Ishikawa (cell line): ENCODE data around the gene SNTA1.

Experiments
- CEBPB ChIP-seq: IDR thresholded peaks from 2 replicates; pipeline ENCODE4 v1.6.1; 2012
- CREB1 ChIP-seq: IDR thresholded peaks from 2 replicates; pipeline ENCODE4 v1.6.1; 2012; ENCODE audit warnings: low read depth
- EGR1 ChIP-seq: IDR thresholded peaks from 2 replicates; pipeline ENCODE4 v1.6.1; 2012
- EP300 ChIP-seq: IDR thresholded peaks from 2 replicates; pipeline ENCODE4 v1.6.1; 2012; ENCODE audit warnings: borderline replicate concordance
- FOXM1 ChIP-seq: IDR thresholded peaks from 2 replicates; pipeline ENCODE4 v1.6.1; 2012; ENCODE audit warnings: low read depth, borderline replicate concordance
- NFIC ChIP-seq: IDR thresholded peaks from 2 replicates; pipeline ENCODE4 v1.6.1; 2012
- RAD21 ChIP-seq: IDR thresholded peaks from 2 replicates; pipeline ENCODE4 v1.6.1; 2012; ENCODE audit warnings: low read depth
- TAF1 ChIP-seq: IDR thresholded peaks from 2 replicates; pipeline ENCODE4 v1.6.1; 2012; ENCODE audit warnings: low read depth, mild to moderate bottlenecking
- TCF12 ChIP-seq: IDR thresholded peaks from 2 replicates; pipeline ENCODE4 v1.6.1; 2012; ENCODE audit warnings: low read depth
- TEAD4 ChIP-seq: IDR thresholded peaks from 2 replicates; pipeline ENCODE4 v1.6.1; 2012
- YY1 ChIP-seq: IDR thresholded peaks from 2 replicates; pipeline ENCODE4 v1.6.1; 2012; ENCODE audit warnings: low read depth
- ZBTB7A ChIP-seq: IDR thresholded peaks from 2 replicates; pipeline ENCODE4 v1.6.1; 2012; ENCODE audit warnings: low read depth
- TF ChIP-seq, protein P1 (sequence below): IDR thresholded peaks from 2 replicates; pipeline ENCODE4 v1.6.1; 2012
- TF ChIP-seq, protein P2 (sequence below): IDR thresholded peaks from 2 replicates; pipeline ENCODE4 v1.6.1; 2012
- TF ChIP-seq, protein P3 (sequence below): IDR thresholded peaks from 2 replicates; pipeline ENCODE4 v1.6.1; 2012; ENCODE audit warnings: low read depth, mild to moderate bottlenecking

SNTA1 gene

DNA sequence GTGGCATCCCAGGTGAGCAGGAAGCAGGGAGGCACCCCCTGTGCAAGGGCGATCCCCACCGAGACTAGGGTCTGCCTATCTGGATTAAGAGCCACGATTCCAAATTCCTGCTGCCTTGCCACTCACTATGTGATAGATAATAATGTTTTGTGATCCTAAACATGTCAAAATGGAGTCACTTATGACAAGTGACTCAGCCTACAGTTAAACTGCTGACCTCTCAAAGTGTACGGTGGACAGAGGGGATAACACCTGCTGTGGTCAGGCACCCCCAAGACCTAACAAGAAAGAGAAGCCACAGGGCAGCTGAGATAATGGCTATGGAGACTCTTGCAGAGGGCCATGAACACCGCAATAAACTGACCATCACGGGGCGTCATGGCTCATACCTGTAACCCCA lies 16.0 kb upstream of the SNTA1 start:
- TF ChIP-seq, protein P1, sequence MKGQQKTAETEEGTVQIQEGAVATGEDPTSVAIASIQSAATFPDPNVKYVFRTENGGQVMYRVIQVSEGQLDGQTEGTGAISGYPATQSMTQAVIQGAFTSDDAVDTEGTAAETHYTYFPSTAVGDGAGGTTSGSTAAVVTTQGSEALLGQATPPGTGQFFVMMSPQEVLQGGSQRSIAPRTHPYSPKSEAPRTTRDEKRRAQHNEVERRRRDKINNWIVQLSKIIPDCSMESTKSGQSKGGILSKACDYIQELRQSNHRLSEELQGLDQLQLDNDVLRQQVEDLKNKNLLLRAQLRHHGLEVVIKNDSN, result no peak
- no peak for TF ChIP-seq CREB1
- TF ChIP-seq TAF1, result no peak
- no peak for TF ChIP-seq ZBTB7A
- TF ChIP-seq YY1, result no peak
- no peak for TF ChIP-seq TEAD4
- no peak for TF ChIP-seq EP300
- no peak for TF ChIP-seq EGR1
- TF ChIP-seq, protein P2, sequence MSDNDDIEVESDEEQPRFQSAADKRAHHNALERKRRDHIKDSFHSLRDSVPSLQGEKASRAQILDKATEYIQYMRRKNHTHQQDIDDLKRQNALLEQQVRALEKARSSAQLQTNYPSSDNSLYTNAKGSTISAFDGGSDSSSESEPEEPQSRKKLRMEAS, result no peak
- TF ChIP-seq, protein P3, sequence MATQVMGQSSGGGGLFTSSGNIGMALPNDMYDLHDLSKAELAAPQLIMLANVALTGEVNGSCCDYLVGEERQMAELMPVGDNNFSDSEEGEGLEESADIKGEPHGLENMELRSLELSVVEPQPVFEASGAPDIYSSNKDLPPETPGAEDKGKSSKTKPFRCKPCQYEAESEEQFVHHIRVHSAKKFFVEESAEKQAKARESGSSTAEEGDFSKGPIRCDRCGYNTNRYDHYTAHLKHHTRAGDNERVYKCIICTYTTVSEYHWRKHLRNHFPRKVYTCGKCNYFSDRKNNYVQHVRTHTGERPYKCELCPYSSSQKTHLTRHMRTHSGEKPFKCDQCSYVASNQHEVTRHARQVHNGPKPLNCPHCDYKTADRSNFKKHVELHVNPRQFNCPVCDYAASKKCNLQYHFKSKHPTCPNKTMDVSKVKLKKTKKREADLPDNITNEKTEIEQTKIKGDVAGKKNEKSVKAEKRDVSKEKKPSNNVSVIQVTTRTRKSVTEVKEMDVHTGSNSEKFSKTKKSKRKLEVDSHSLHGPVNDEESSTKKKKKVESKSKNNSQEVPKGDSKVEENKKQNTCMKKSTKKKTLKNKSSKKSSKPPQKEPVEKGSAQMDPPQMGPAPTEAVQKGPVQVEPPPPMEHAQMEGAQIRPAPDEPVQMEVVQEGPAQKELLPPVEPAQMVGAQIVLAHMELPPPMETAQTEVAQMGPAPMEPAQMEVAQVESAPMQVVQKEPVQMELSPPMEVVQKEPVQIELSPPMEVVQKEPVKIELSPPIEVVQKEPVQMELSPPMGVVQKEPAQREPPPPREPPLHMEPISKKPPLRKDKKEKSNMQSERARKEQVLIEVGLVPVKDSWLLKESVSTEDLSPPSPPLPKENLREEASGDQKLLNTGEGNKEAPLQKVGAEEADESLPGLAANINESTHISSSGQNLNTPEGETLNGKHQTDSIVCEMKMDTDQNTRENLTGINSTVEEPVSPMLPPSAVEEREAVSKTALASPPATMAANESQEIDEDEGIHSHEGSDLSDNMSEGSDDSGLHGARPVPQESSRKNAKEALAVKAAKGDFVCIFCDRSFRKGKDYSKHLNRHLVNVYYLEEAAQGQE, result no peak
- no peak for TF ChIP-seq NFIC
- TF ChIP-seq CEBPB, result no peak
- TF ChIP-seq RAD21, result no peak
- TF ChIP-seq TCF12, result no peak

DNA sequence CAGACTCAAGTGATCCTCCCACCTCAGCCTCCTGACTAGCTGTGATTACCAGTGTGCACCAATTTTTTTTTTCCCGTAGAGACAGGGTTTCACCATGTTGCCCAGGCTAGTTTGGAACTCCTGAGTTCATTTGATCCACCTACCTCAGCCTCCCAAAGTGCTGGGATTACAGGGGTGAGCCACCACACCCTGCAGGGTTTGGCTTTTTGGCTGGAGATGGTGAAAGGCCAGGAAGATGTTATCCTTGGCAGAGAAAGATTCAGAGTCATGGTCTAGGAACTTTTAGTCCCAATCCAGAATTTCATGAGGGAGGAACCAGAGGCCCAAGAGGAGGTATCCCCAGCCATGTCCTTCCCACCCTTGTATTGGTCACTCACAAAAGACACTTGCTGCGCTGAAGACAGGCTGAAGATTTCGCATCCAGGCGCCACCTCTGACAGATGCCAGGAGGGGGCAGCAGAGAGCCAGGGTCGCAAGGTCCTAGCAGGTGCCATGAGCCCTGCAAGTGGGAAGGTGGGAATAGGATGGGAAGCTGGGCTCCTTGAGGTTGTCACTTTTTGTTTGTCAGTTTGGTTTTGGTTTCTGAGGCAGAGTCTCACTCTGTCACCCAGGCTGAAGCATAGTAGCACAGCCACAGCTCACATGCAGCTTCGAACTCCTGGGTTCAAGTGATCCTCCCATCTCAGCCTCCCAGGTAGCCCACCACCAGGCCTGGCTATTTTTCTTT lies 13.5 kb upstream of the SNTA1 start:
- peak; percentile 40; the same call in 1 of the 2 replicates for TF ChIP-seq TEAD4
- TF ChIP-seq YY1, result 0 out of 2 replicates have a peak, but pooled peaks have one; percentile 23
- TF ChIP-seq, protein P2, result 0 out of 2 replicates have a peak, but pooled peaks have one; percentile 24
- peak; percentile 98 for TF ChIP-seq RAD21
- 0 out of 2 replicates have a peak, but pooled peaks have one; percentile 16 for TF ChIP-seq NFIC

DNA sequence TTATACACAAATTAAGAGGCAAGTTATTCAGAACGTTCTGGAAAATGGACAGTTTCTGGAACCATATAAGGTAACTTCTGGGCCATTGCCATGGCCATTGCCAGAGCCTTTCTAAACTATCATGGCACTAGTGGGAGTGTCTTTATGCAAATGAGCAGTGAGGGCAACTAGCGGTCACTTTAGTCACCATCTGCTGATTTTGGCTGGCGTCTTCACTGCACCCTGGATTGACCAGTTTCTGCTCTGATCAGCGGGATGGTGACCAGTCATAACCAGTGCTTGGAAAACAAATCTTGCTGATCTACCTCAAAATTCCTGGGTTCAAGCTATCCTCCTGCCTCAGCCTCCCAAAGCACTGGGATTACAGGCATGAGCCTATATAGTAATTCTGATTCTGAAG lies 7.3 kb upstream of the SNTA1 start:
- TF ChIP-seq, protein P3, result no peak
- no peak for TF ChIP-seq TAF1
- TF ChIP-seq, protein P1, result no peak

DNA sequence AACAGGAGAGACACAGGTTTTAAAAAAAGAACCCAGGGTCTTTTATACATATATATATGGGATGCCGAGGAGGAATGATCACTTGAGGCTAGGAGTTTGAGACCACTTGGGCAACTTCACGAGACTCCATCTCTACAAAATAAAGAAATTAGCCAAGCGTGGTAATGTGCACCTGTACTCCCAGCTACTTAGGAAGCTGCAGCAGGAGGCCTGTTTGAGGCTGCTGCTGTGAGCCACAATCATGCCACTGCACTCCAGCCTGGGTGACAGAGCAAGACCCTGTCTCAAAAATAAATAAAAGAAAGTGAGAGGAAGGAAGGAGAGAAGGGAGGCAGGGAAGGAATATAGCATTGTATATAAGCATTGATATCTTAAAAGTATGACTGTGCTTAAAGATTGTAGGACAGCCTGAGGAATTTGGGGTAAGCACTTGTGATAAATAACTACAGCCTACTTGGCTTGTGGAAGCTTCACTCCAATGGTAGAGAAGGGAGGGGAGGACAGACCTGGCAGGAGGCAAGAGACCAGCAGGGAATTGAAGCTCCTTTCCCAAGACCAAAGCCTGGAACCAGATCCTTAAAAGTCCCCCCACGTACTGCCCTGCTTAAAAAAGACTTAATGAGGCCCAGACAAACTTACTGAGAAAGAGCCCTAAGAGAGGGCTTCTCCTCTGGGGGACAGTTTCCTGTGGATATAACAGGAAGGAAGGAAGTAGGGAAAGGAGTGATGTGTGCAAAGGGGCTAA lies 2.5 kb upstream of the SNTA1 start:
- TF ChIP-seq TAF1 (no peak), TEAD4 (no peak), FOXM1 (no peak), CEBPB (no peak), EP300 (no peak), EGR1 (no peak), NFIC (no peak), CREB1 (no peak), RAD21 (no peak), ZBTB7A (no peak), TCF12 (no peak), YY1 (no peak)
- TF ChIP-seq, protein P2, result no peak
- TF ChIP-seq, protein P1, result no peak
- TF ChIP-seq, protein P3, result no peak
